Glutamatergic neuron (in vitro differentiated cells): ENCODE data around the gene SMIM1. TPM values are rescaled to one million over a fixed set of nuclear protein-coding genes. Genes with fewer than 3 reads are reported as not detected.

ENCODE experiments used
- DNase-seq: peaks from one replicate; pipeline ENCODE4 v3.0.0; 2022
- H3K27ac Mint-ChIP-seq: one replicate; pipeline ENCODE4 v1.8.0; 2020; ENCODE audit warnings: mild to moderate bottlenecking, mixed read lengths, inconsistent platforms; ENCODE audit not compliant: unreplicated experiment
- H3K27me3 Mint-ChIP-seq: one replicate; pipeline ENCODE4 v1.8.0; 2020; ENCODE audit warnings: mild to moderate bottlenecking, moderate library complexity, mixed read lengths, inconsistent platforms; ENCODE audit not compliant: unreplicated experiment
- H3K36me3 Mint-ChIP-seq: one replicate; pipeline ENCODE4 v1.8.0; 2020; ENCODE audit warnings: mild to moderate bottlenecking, mixed read lengths, inconsistent platforms; ENCODE audit not compliant: unreplicated experiment
- H3K4me1 Mint-ChIP-seq: one replicate; pipeline ENCODE4 v1.8.0; 2020; ENCODE audit warnings: mild to moderate bottlenecking, low read depth, mixed read lengths, inconsistent platforms; ENCODE audit not compliant: unreplicated experiment
- H3K4me3 Mint-ChIP-seq: one replicate; pipeline ENCODE4 v1.8.0; 2020; ENCODE audit warnings: mild to moderate bottlenecking, mixed read lengths, inconsistent platforms; ENCODE audit not compliant: unreplicated experiment
- H3K9me3 Mint-ChIP-seq: one replicate; pipeline ENCODE4 v1.8.0; 2020; ENCODE audit warnings: mild to moderate bottlenecking, moderate library complexity, mixed read lengths, inconsistent platforms; ENCODE audit not compliant: unreplicated experiment
- CTCF ChIP-seq: fragments of 200-600 bp; sonication (generic); IDR thresholded peaks from one replicate; pipeline ENCODE4 v1.5.0; 2021; ENCODE audit not compliant: partially characterized antibody, unreplicated experiment
- total RNA-seq: library from RNA; stranded (reverse); fragmentation: NEBNext Ultra II Directional; extraction: Animal tissue kit (Norgen Biotek cat#: 25700); gene quantifications from one replicate; pipeline ENCODE4 v1.2.1, GENCODE V29; 2021; ENCODE audit not compliant: unreplicated experiment

SMIM1 gene
- total RNA-seq, 1 donor from 2014 or later, result 7.5 TPM

- Mint-ChIP-seq H3K27me3 (peaks cover 11% of the 10 kb centered on the region), H3K9me3 (peaks cover 7% of the 10 kb centered on the region), H3K27ac (no peak overlapping the region), H3K36me3 (no peaks in the 10 kb centered on the region), H3K4me3 (no peak overlapping the region), H3K4me1 (peaks cover 25% of the 10 kb centered on the region)
- no peak for TF ChIP-seq CTCF
- DNase-seq, result no peak
These were observed 35.8 kb upstream of the SMIM1 start for GRCh38 chr1:3736708-3737107.

GRCh38 chr1:3738943-3739342 lies 33.6 kb upstream of the SMIM1 start:
- peaks cover 8% of the 10 kb centered on the region for H3K27me3 Mint-ChIP-seq
- DNase-seq, result no peak
- H3K9me3 Mint-ChIP-seq, result peaks cover 9% of the 10 kb centered on the region
- TF ChIP-seq CTCF, result no peak
- H3K36me3 Mint-ChIP-seq, result no peaks in the 10 kb centered on the region
- no peak overlapping the region for H3K27ac Mint-ChIP-seq
- no peak overlapping the region for H3K4me3 Mint-ChIP-seq
- H3K4me1 Mint-ChIP-seq, result peaks cover 16% of the 10 kb centered on the region

- peaks cover 7% of the 10 kb centered on the region for H3K27me3 Mint-ChIP-seq
- no peak for DNase-seq
- H3K4me3 Mint-ChIP-seq, result no peak overlapping the region
- no peak overlapping the region for H3K27ac Mint-ChIP-seq
- H3K36me3 Mint-ChIP-seq, result no peaks in the 10 kb centered on the region
- H3K9me3 Mint-ChIP-seq, result peaks cover 9% of the 10 kb centered on the region
- peaks cover 16% of the 10 kb centered on the region for H3K4me1 Mint-ChIP-seq
- TF ChIP-seq CTCF, result no peak
These were observed 32.5 kb upstream of the SMIM1 start for GRCh38 chr1:3740042-3740441.

- no peaks in the 10 kb centered on the region for H3K36me3 Mint-ChIP-seq
- peaks cover 3% of the 10 kb centered on the region for H3K27me3 Mint-ChIP-seq
- DNase-seq, result no peak
- no peak overlapping the region for H3K27ac Mint-ChIP-seq
- no peak for TF ChIP-seq CTCF
- H3K4me1 Mint-ChIP-seq, result peaks cover 19% of the 10 kb centered on the region
- H3K9me3 Mint-ChIP-seq, result peaks cover 8% of the 10 kb centered on the region
- H3K4me3 Mint-ChIP-seq, result no peak overlapping the region
These were observed 31.8 kb upstream of the SMIM1 start for GRCh38 chr1:3740752-3741151.

GRCh38 chr1:3741566-3742438 lies 30.7 kb upstream of the SMIM1 start:
- Mint-ChIP-seq H3K27ac (no peak overlapping the region), H3K27me3 (peaks cover 4% of the 10 kb centered on the region), H3K4me1 (peaks cover 16% of the 10 kb centered on the region), H3K36me3 (no peaks in the 10 kb centered on the region), H3K9me3 (peaks cover 4% of the 10 kb centered on the region), H3K4me3 (no peak overlapping the region)
- TF ChIP-seq CTCF, result no peak
- no peak for DNase-seq
